ENCODE results near the gene CRPPA. TPM values are rescaled to one million over a fixed set of nuclear protein-coding genes. Genes with fewer than 3 reads are reported as not detected.

CRPPA gene
- total and polyA plus RNA-seq, 2 of the 13 experiments (the other 11 are each of a cell fraction or from before 2014, with no cell fraction given): 0.16 to 1.3 TPM

- TF ChIP-seq ZNF512B (CRISPR knock-in tag; IDR thresholded peaks at IDR 0.05; ENCODE audit: borderline replicate concordance): 0 out of 2 replicates have a peak, but pooled peaks have one; percentile 24
- TF ChIP-seq STAT5B (CRISPR knock-in tag; IDR thresholded peaks at IDR 0.05): no peak
- peak; percentile 85 for TF ChIP-seq AGO2 (optimal IDR thresholded peaks at IDR 0.05; ENCODE audit: low read depth, low read length)
- TF ChIP-seq GMEB2 (CRISPR knock-in tag; IDR thresholded peaks at IDR 0.05; ENCODE audit: low read depth): no peak
- no peak for TF ChIP-seq ELF4 (CRISPR knock-in tag; IDR thresholded peaks at IDR 0.05; ENCODE audit: borderline replicate concordance)
- TF ChIP-seq ZNF737 (CRISPR knock-in tag; IDR thresholded peaks at IDR 0.05; ENCODE audit: borderline replicate concordance): peak; percentile 60; the same call in 1 of the 2 replicates
- peak; percentile 56; the same call in 1 of the 2 replicates for TF ChIP-seq HOXA9 (CRISPR knock-in tag; IDR thresholded peaks at IDR 0.05; ENCODE audit: borderline replicate concordance)
- TF ChIP-seq ATF1 (CRISPR knock-in tag; IDR thresholded peaks at IDR 0.05): no peak
- peak; percentile 88 for TF ChIP-seq POLR2AphosphoS5 (IDR thresholded peaks at IDR 0.05; ENCODE audit: low read depth, low read length)
- TF ChIP-seq SMAD3 (CRISPR knock-in tag; IDR thresholded peaks at IDR 0.05): 0 out of 2 replicates have a peak, but pooled peaks have one; percentile 37
- 0 out of 2 replicates have a peak, but pooled peaks have one; percentile 32 for TF ChIP-seq CAMTA2 (CRISPR knock-in tag; IDR thresholded peaks at IDR 0.05; ENCODE audit: borderline replicate concordance)
- TF ChIP-seq SNRNP70 (IDR thresholded peaks at IDR 0.05; ENCODE audit: low read depth, low read length): no peak
- peak; percentile 35 for TF ChIP-seq ZNF710 (CRISPR knock-in tag; IDR thresholded peaks at IDR 0.05; ENCODE audit: borderline replicate concordance)
- no peak for TF ChIP-seq ZNF10 (CRISPR knock-in tag; IDR thresholded peaks at IDR 0.05; ENCODE audit: borderline replicate concordance, low read depth)
- TF ChIP-seq SMAD1 (CRISPR knock-in tag; IDR thresholded peaks at IDR 0.05; ENCODE audit: borderline replicate concordance, low read depth): 0 out of 2 replicates have a peak, but pooled peaks have one; percentile 62
- TF ChIP-seq RBFOX2 (IDR thresholded peaks at IDR 0.05; ENCODE audit: low read depth, low read length): peak; percentile 82
- TF ChIP-seq ZNF777 (CRISPR knock-in tag; IDR thresholded peaks at IDR 0.05): peak; percentile 59; the same call in 1 of the 2 replicates
- no peak for TF ChIP-seq ISX (CRISPR knock-in tag; conservative IDR thresholded peaks at IDR 0.05)
- TF ChIP-seq KDM5B (CRISPR knock-in tag; IDR thresholded peaks at IDR 0.05; ENCODE audit: borderline replicate concordance): peak; percentile 68; the same call in 1 of the 2 replicates
- TF ChIP-seq MXD1 (CRISPR knock-in tag; IDR thresholded peaks at IDR 0.05): peak; percentile 62; the same call in 1 of the 2 replicates
Observed at GRCh38 chr7:16420649-16421332, 547 bp downstream of the CRPPA start (continued).
